GM23338 (cell line): ENCODE results near the gene CRACR2A. TPM values are rescaled to one million over a fixed set of nuclear protein-coding genes. Genes with fewer than 3 reads are reported as not detected.

Experiments used
- ATAC-seq: fragments of 200-7000 bp; cut with Tn5 transposase; 3 replicates; pipeline ENCODE4 v1.9.1; 2020
- DNase-seq: peaks from one replicate; pipeline ENCODE4 v3.0.0-alpha.2; 2015; ENCODE audit warnings: low spot score
- H2AFZ ChIP-seq: fragments of 200-600 bp; sonication (generic); 2 replicates; pipeline ENCODE4 v1.8.0; 2016; ENCODE audit warnings: antibody characterized with exemption, mild to moderate bottlenecking, moderate library complexity
- H3F3A ChIP-seq: fragments of 200-600 bp; sonication (generic); replicated peaks from 2 replicates; pipeline ENCODE4 v1.8.0; 2017; ENCODE audit warnings: antibody characterized with exemption, mixed run types, low read depth
- H3K27ac ChIP-seq: fragments of 200-600 bp; sonication (generic); 2 replicates; pipeline ENCODE4 v1.6.1; 2016; ENCODE audit warnings: low read depth
- H3K27me3 ChIP-seq: fragments of 200-600 bp; sonication (generic); 2 replicates; pipeline ENCODE4 v1.8.0; 2016; ENCODE audit warnings: mild to moderate bottlenecking, mixed run types, moderate library complexity; ENCODE audit not compliant: insufficient read depth
- H3K36me3 ChIP-seq: fragments of 200-600 bp; sonication (generic); 2 replicates; pipeline ENCODE4 v1.8.0; 2016; ENCODE audit warnings: mild to moderate bottlenecking; ENCODE audit not compliant: insufficient read depth
- H3K4me1 ChIP-seq: fragments of 200-600 bp; sonication (generic); 2 replicates; pipeline ENCODE4 v1.8.0; 2016; ENCODE audit warnings: mild to moderate bottlenecking, moderate library complexity; ENCODE audit not compliant: insufficient read depth
- H3K4me2 ChIP-seq: fragments of 200-600 bp; sonication (generic); 2 replicates; pipeline ENCODE4 v1.7.1; 2017; ENCODE audit warnings: mixed run types
- H3K4me3 ChIP-seq: fragments of 200-600 bp; sonication (generic); 2 replicates; pipeline ENCODE4 v1.6.1; 2016; ENCODE audit warnings: mixed run types
- H3K79me2 ChIP-seq: fragments of 200-600 bp; sonication (generic); replicated peaks from 2 replicates; pipeline ENCODE4 v1.8.0; 2017; ENCODE audit warnings: mild to moderate bottlenecking; ENCODE audit not compliant: insufficient read depth
- H3K9me2 ChIP-seq: fragments of 200-600 bp; sonication (generic); 2 replicates; pipeline ENCODE4 v1.8.0; 2017; ENCODE audit not compliant: insufficient read depth
- H4K20me1 ChIP-seq: fragments of 200-600 bp; sonication (generic); replicated peaks from 2 replicates; pipeline ENCODE4 v1.8.0; 2017; ENCODE audit warnings: mild to moderate bottlenecking; ENCODE audit not compliant: insufficient read depth
- H3K27ac Mint-ChIP-seq: 2 replicates; pipeline ENCODE4 v1.8.0; 2020; ENCODE audit warnings: inconsistent platforms, mild to moderate bottlenecking, moderate library complexity, mixed read lengths
- H3K27me3 Mint-ChIP-seq: 3 replicates; pipeline ENCODE4 v1.8.0; 2022; ENCODE audit warnings: low read depth, mild to moderate bottlenecking, moderate library complexity, mixed read lengths, inconsistent platforms; ENCODE audit not compliant: insufficient read depth, poor library complexity
- H3K36me3 Mint-ChIP-seq: 3 replicates; pipeline ENCODE4 v1.8.0; 2021; ENCODE audit warnings: low read depth, mild to moderate bottlenecking, inconsistent platforms, moderate library complexity, mixed read lengths
- H3K4me1 Mint-ChIP-seq: 3 replicates; pipeline ENCODE4 v1.8.0; 2020; ENCODE audit warnings: mild to moderate bottlenecking, inconsistent platforms, mixed read lengths
- H3K4me3 Mint-ChIP-seq: 3 replicates; pipeline ENCODE4 v1.8.0; 2021; ENCODE audit warnings: moderate library complexity, mild to moderate bottlenecking, inconsistent platforms, mixed read lengths
- H3K9me3 Mint-ChIP-seq: 3 replicates; pipeline ENCODE4 v1.8.0; 2020; ENCODE audit warnings: moderate library complexity, mild to moderate bottlenecking, inconsistent platforms, mixed read lengths
- CREB1 ChIP-seq: fragments of 250-450 bp; sonication (Bioruptor Pico); IDR thresholded peaks from 2 replicates; pipeline ENCODE4 v1.5.0; 2020; ENCODE audit warnings: low read depth, mild to moderate bottlenecking, moderate library complexity
- EZH2 ChIP-seq: fragments of 200-600 bp; sonication (generic); IDR thresholded peaks from one replicate; pipeline ENCODE4 v1.8.0; 2017; ENCODE audit warnings: antibody characterized with exemption, mild to moderate bottlenecking, low read depth; ENCODE audit not compliant: unreplicated experiment
- EZH2phosphoT487 ChIP-seq: fragments of 200-600 bp; sonication (generic); IDR thresholded peaks from one replicate; pipeline ENCODE4 v1.8.1; 2018; ENCODE audit warnings: antibody characterized with exemption; ENCODE audit not compliant: unreplicated experiment
- NANOG ChIP-seq: IDR thresholded peaks from 2 replicates; pipeline ENCODE4 v1.6.1; 2016; ENCODE audit warnings: antibody characterized with exemption, borderline replicate concordance
- POLR2AphosphoS5 ChIP-seq: IDR thresholded peaks from 2 replicates; pipeline ENCODE4 v1.6.1; 2016; ENCODE audit warnings: antibody characterized with exemption, low read depth
- STAT1 ChIP-seq: IDR thresholded peaks from one replicate; pipeline ENCODE4 v1.6.1; 2016; ENCODE audit warnings: antibody characterized with exemption; ENCODE audit not compliant: unreplicated experiment
- ZNF114 ChIP-seq: fragments of 250-450 bp; sonication (Bioruptor Pico); IDR thresholded peaks from 2 replicates; pipeline ENCODE4 v1.5.0; 2020; ENCODE audit warnings: mild to moderate bottlenecking, moderate library complexity
- ZNF331 ChIP-seq: fragments of 250-450 bp; sonication (Bioruptor Pico); IDR thresholded peaks from 2 replicates; pipeline ENCODE4 v1.5.0; 2020; ENCODE audit warnings: low read depth, mild to moderate bottlenecking, moderate library complexity
- polyA plus RNA-seq: library from polyadenylated mRNA; unstranded; fragments of >200 nt; fragmentation: Nextera tagmentation; extraction: Ambion mirVana; gene quantifications from 2 replicates; pipeline ENCODE4 v1.2.1, GENCODE V29; 2016
- total RNA-seq: library from RNA; depleted of rRNA; stranded (reverse); fragments of >200 nt; shearing (Covaris generic); gene quantifications from 2 replicates; pipeline ENCODE4 v1.2.3, GENCODE V29; 2014
- TF ChIP-seq, protein P1 (sequence below): IDR thresholded peaks from one replicate; pipeline ENCODE4 v1.6.1; 2018; ENCODE audit warnings: antibody characterized with exemption; ENCODE audit not compliant: unreplicated experiment
- TF ChIP-seq, protein P2 (sequence below), 2 experiments: fragments of 200-600 bp in 1 of 2; sonication (generic) in 1 of 2; conservative IDR thresholded peaks; 2 replicates each; pipeline versions ENCODE4 v1.5.1 to v1.6.1; 2016 to 2017; ENCODE audit warnings: antibody characterized with exemption in 2 of 2, low read depth in 2 of 2, mild to moderate bottlenecking in 2 of 2, moderate library complexity in 1 of 2
- TF ChIP-seq, protein P3 (sequence below): IDR thresholded peaks from 2 replicates; pipeline ENCODE4 v1.6.1; 2016; ENCODE audit warnings: antibody characterized with exemption

The CRACR2A gene
- total and polyA plus RNA-seq, 2 experiments from 2014 or later = 1.5 to 3.0 TPM

DNA sequence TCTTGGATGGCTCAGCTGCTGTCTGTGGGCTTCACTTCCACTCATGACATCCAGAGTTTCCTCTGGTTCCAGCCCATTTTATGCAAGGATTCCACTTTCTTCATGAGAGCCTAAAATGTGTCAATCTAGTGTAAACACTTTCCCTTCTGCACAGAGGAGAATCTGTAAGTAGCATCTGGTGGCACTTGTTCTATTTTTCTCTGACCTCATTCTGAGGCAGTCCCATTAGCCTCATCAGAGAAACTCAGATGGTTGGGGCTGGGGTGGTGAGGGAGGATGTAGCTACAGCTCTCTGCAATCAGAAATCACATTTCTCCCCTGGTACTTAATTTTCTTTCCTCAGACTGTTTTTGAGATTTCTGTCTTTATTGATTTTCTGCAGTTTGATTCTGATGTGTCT lies 180.3 kb downstream of the CRACR2A start (continued):
- TF ChIP-seq, protein P1, sequence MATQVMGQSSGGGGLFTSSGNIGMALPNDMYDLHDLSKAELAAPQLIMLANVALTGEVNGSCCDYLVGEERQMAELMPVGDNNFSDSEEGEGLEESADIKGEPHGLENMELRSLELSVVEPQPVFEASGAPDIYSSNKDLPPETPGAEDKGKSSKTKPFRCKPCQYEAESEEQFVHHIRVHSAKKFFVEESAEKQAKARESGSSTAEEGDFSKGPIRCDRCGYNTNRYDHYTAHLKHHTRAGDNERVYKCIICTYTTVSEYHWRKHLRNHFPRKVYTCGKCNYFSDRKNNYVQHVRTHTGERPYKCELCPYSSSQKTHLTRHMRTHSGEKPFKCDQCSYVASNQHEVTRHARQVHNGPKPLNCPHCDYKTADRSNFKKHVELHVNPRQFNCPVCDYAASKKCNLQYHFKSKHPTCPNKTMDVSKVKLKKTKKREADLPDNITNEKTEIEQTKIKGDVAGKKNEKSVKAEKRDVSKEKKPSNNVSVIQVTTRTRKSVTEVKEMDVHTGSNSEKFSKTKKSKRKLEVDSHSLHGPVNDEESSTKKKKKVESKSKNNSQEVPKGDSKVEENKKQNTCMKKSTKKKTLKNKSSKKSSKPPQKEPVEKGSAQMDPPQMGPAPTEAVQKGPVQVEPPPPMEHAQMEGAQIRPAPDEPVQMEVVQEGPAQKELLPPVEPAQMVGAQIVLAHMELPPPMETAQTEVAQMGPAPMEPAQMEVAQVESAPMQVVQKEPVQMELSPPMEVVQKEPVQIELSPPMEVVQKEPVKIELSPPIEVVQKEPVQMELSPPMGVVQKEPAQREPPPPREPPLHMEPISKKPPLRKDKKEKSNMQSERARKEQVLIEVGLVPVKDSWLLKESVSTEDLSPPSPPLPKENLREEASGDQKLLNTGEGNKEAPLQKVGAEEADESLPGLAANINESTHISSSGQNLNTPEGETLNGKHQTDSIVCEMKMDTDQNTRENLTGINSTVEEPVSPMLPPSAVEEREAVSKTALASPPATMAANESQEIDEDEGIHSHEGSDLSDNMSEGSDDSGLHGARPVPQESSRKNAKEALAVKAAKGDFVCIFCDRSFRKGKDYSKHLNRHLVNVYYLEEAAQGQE = no peak
- no peak for TF ChIP-seq CREB1
- no peak for TF ChIP-seq NANOG
- no peak for TF ChIP-seq EZH2
- no peak for TF ChIP-seq EZH2phosphoT487
- no peak for TF ChIP-seq ZNF331 (CRISPR knock-in tag)
- TF ChIP-seq, protein P2, sequence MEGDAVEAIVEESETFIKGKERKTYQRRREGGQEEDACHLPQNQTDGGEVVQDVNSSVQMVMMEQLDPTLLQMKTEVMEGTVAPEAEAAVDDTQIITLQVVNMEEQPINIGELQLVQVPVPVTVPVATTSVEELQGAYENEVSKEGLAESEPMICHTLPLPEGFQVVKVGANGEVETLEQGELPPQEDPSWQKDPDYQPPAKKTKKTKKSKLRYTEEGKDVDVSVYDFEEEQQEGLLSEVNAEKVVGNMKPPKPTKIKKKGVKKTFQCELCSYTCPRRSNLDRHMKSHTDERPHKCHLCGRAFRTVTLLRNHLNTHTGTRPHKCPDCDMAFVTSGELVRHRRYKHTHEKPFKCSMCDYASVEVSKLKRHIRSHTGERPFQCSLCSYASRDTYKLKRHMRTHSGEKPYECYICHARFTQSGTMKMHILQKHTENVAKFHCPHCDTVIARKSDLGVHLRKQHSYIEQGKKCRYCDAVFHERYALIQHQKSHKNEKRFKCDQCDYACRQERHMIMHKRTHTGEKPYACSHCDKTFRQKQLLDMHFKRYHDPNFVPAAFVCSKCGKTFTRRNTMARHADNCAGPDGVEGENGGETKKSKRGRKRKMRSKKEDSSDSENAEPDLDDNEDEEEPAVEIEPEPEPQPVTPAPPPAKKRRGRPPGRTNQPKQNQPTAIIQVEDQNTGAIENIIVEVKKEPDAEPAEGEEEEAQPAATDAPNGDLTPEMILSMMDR (conservative IDR thresholded peaks at IDR 0.05; ENCODE audit: low read depth in 2 of 2) = no peak
- no peak for TF ChIP-seq ZNF114 (CRISPR knock-in tag)
- no peak for TF ChIP-seq STAT1
- TF ChIP-seq, protein P3, sequence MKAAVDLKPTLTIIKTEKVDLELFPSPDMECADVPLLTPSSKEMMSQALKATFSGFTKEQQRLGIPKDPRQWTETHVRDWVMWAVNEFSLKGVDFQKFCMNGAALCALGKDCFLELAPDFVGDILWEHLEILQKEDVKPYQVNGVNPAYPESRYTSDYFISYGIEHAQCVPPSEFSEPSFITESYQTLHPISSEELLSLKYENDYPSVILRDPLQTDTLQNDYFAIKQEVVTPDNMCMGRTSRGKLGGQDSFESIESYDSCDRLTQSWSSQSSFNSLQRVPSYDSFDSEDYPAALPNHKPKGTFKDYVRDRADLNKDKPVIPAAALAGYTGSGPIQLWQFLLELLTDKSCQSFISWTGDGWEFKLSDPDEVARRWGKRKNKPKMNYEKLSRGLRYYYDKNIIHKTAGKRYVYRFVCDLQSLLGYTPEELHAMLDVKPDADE = no peak
- no peak for TF ChIP-seq POLR2AphosphoS5

DNA sequence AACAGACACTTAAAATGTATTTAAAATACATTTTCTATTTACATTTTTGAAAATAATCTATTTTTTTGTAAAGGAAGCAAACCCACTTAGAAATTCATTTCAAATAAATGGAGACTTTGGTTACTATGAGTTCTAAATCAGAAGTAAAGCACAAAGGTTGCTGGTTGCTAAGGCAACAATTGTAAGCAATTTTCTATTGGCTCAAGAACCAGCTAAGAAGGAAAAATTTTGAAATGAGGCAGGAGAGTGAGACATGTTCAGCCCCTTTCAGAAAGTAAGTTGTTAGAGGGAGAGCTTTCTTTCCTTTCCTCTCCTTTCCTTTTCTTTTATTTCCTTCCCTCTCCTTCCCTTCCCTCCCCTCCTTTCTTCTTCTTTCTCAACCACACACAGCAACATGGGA lies 181.2 kb downstream of the CRACR2A start:
- Histone ChIP-seq H3K9me2 (0 out of 2 replicates have a peak, but pooled peaks cover 4% of the 10 kb centered on the region), H4K20me1 (no peaks in the 10 kb centered on the region), H3K27ac (no peak overlapping the region), H3K4me1 (no peaks in the 10 kb centered on the region), H2AFZ (no peak overlapping the region), H3K79me2 (no peaks in the 10 kb centered on the region), H3K4me3 (no peak overlapping the region), H3F3A (no peaks in the 10 kb centered on the region), H3K36me3 (no peaks in the 10 kb centered on the region), H3K4me2 (no peak overlapping the region), H3K27me3 (no peaks in the 10 kb centered on the region)
- Mint-ChIP-seq H3K4me3 (no peak overlapping the region), H3K36me3 (no peaks in the 10 kb centered on the region), H3K27ac (no peak overlapping the region), H3K27me3 (peaks cover 4% of the 10 kb centered on the region), H3K4me1 (peaks cover 13% of the 10 kb centered on the region; the same call in 2 of the 3 replicates), H3K9me3 (no peaks in the 10 kb centered on the region)
- TF ChIP-seq, protein P2 (conservative IDR thresholded peaks at IDR 0.05; ENCODE audit: low read depth in 2 of 2) = no peak
- TF ChIP-seq EZH2 = no peak
- ATAC-seq (no peak), DNase-seq (no peak)
